Measurements from ENCODE around the gene CDK8.
"Not testable (repeated sequence)": the region's sequence is repeated elsewhere in the genome, so short reads cannot be mapped to it uniquely, and the experiment has no call there.

The CDK8 gene

GRCh38 chr13:26266311-26266710 is 12.4 kb downstream of the CDK8 start:
- no peak overlapping the region for H3K4me3 ChIP-seq (ENCODE audit: low read depth, low read length)
- TF ChIP-seq CTCF (IDR thresholded peaks at IDR 0.05; ENCODE audit: low read depth, low read length) = no peak

DNA sequence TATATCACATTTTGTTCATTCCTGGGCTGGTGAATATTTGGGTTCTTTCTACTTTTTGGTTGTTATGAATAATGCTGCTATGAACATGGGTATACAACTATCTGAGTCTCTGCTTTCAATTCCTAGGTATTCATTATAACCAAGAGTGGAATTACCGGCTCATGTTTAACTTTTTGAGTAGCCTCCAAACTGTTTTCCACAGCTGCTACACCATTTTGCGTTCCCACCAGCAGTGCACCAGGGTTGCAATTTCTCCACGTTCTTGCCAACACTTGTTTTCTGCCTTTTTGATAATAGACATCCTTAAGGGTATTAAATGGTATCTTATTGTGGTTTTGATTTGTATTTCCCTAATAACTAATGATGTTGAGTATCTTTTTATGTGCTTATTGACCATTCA is 16.8 kb downstream of the CDK8 start:
- no peak for TF ChIP-seq CTCF (IDR thresholded peaks at IDR 0.05; ENCODE audit: low read depth, low read length)
- H3K4me3 ChIP-seq (ENCODE audit: low read depth, low read length) = no peak overlapping the region

DNA sequence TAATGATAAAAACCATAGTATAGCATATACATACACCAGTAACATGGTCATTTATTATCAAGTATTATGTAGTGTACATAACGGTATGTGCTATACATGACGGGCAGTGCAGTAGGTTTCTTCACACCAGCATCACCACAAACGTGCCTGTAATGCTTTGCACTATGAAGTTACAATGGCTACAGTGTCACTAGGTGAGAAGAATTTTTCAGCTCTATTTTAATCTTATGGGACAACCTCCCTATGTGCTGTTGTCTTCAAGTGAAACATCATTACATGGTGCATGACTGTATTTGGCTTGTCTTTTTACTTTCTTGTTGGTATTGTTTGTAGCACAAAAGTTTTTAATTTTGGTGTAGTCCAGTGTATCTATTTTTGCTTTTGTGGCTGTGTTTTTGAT is 18.7 kb downstream of the CDK8 start:
- no peak overlapping the region for H3K4me3 ChIP-seq (ENCODE audit: low read depth, low read length)
- no peak for TF ChIP-seq CTCF (IDR thresholded peaks at IDR 0.05; ENCODE audit: low read depth, low read length)

- no peak for TF ChIP-seq CTCF (IDR thresholded peaks at IDR 0.05; ENCODE audit: low read depth, low read length)
- no peak overlapping the region for H3K4me3 ChIP-seq (ENCODE audit: low read depth, low read length)
These were observed 26.4 kb downstream of the CDK8 start for GRCh38 chr13:26280295-26280694.

GRCh38 chr13:26280822-26281221 is 26.9 kb downstream of the CDK8 start:
- no peak for TF ChIP-seq CTCF (IDR thresholded peaks at IDR 0.05; ENCODE audit: low read depth, low read length)
- H3K4me3 ChIP-seq (ENCODE audit: low read depth, low read length) = no peak overlapping the region

DNA sequence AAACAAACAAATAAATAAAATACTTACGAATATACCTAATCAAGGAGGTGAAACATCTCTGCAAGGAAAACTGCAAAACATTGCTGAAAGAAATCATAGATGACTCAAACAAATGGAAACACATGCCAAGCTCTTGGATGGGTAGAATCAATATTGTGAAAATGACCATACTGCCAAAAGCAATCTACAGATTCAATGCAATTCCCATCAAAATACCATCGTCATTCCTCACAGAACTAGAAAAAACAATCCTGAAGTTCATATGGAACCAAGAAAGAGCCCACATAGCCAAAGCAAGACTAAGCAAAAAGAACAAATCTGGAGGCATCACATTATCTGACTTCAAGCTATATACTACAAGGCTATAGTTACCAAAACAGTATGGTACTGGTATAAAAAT is 32.0 kb downstream of the CDK8 start:
- H3K4me3 ChIP-seq (ENCODE audit: low read depth, low read length) = not testable (repeated sequence)

DNA sequence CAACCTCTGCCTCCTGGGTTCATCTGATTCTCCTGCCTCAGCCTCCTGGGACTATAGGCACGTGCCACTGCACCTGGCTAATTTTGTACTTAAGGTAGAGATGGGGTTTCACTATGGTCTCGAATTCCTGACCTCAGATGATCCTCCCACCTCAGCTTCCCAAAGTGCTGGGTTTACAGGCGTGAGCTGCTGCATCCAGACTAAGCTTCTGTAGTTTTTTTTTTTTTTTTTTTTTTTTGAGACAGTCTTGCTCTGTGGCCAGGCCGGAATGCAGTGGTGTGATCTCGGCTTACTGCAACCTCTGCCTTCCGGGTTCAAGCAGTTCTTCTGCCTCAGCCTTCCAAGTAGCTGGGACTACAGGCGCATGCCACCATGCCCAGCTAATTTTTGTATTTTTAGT is 34.9 kb downstream of the CDK8 start:
- H3K4me3 ChIP-seq (ENCODE audit: low read depth, low read length) = not testable (repeated sequence)

DNA sequence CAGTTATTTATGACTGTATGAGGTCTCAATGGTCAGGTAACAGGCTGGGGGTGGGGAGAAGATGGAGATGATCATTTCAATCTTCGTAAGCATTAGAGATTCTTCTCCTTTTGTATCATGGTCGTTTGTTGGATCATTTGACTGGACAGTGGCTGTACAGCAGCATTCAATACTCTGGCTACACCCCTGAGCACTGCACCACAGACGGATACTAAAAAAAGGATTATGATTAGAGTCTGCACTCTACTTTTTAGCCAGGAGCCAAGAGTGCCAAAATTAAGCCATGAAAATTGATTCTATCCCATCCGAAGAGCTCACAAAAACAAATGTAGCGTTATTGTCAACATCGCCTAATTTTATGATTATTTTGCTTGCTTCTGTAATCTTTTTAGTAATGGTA is 41.9 kb downstream of the CDK8 start:
- no peak for TF ChIP-seq CTCF (IDR thresholded peaks at IDR 0.05; ENCODE audit: low read depth, low read length)
- H3K4me3 ChIP-seq (ENCODE audit: low read depth, low read length) = no peak overlapping the region

Measured in WI38 (cell line).